ENCODE results near the gene MBOAT1.
"Not testable (repeated sequence)": the region's sequence is repeated elsewhere in the genome, so short reads cannot be mapped to it uniquely, and the experiment has no call there.

MBOAT1 gene

GRCh38 chr6:20212392-20213111 is at the start of gene MBOAT1:
MBOAT1 (minus strand) TSS chr6:20212469; CDS start chr6:20212234, 235 bp downstream.
- peak; percentile 87 for DNase-seq

GRCh38 chr6:20261685-20262084 is 49.4 kb upstream of the MBOAT1 start:
- DNase-seq = no peak

GRCh38 chr6:20260360-20260759 is 48.1 kb upstream of the MBOAT1 start:
- no peak for DNase-seq

- no peak for DNase-seq
Measured at GRCh38 chr6:20259316-20260049, 47.2 kb upstream of the MBOAT1 start.

GRCh38 chr6:20255428-20255827 is 43.2 kb upstream of the MBOAT1 start:
- DNase-seq = no peak

- DNase-seq = no peak
Measured at GRCh38 chr6:20254295-20254694, 42.0 kb upstream of the MBOAT1 start.

- DNase-seq = no peak
Measured at GRCh38 chr6:20253021-20253420, 40.8 kb upstream of the MBOAT1 start.

GRCh38 chr6:20252311-20252710 is 40.0 kb upstream of the MBOAT1 start:
- no peak for DNase-seq

- DNase-seq = no peak
Measured at GRCh38 chr6:20251525-20251924, 39.3 kb upstream of the MBOAT1 start.

GRCh38 chr6:20246125-20246524 is 33.9 kb upstream of the MBOAT1 start:
- DNase-seq = no peak

GRCh38 chr6:20244807-20245681 is 32.8 kb upstream of the MBOAT1 start:
- not testable (repeated sequence) for DNase-seq

- DNase-seq = no peak
Measured at GRCh38 chr6:20243288-20243687, 31.0 kb upstream of the MBOAT1 start.

- DNase-seq = no peak
Measured at GRCh38 chr6:20242397-20242796, 30.1 kb upstream of the MBOAT1 start.

GRCh38 chr6:20241102-20241501 is 28.8 kb upstream of the MBOAT1 start:
- DNase-seq = no peak

GRCh38 chr6:20238688-20239587 is 26.7 kb upstream of the MBOAT1 start:
- DNase-seq = no peak

GRCh38 chr6:20237677-20238460 is 25.6 kb upstream of the MBOAT1 start:
- no peak for DNase-seq

- no peak for DNase-seq
Measured at GRCh38 chr6:20236909-20237600, 24.8 kb upstream of the MBOAT1 start.

- no peak for DNase-seq
Measured at GRCh38 chr6:20236344-20236743, 24.1 kb upstream of the MBOAT1 start.

- DNase-seq = no peak
Measured at GRCh38 chr6:20235041-20235440, 22.8 kb upstream of the MBOAT1 start.

- no peak for DNase-seq
Measured at GRCh38 chr6:20234136-20234535, 21.9 kb upstream of the MBOAT1 start.
